ENCODE data around the gene CSF3R. TPM values are rescaled to one million over a fixed set of nuclear protein-coding genes. Genes with fewer than 3 reads are reported as not detected.

The CSF3R gene
- total RNA-seq, 1 experiment from 2014 or later, result not detected

GRCh38 chr1:36525166-36525565 is 42.5 kb upstream of the CSF3R start:
- no peak overlapping the region for H3K4me3 Mint-ChIP-seq
- H3K27me3 Mint-ChIP-seq (ENCODE audit: low read depth), result no peaks in the 10 kb centered on the region
- peaks cover 28 to 31% of the 10 kb centered on the region in 2 experiments for H3K4me1 Mint-ChIP-seq

More at GRCh38 chr1:36525166-36525565, 42.5 kb upstream of the CSF3R start:
- WGBS (ENCODE audit: extremely low coverage, insufficient read length, low lambda C conversion rate), result no CpG with 5 or more reads among the region's 10 CpGs
- H3K4ac ChIP-seq (ENCODE audit: low read depth, low read length), result no peak overlapping the region
- H2BK15ac ChIP-seq (ENCODE audit: low read depth, low read length), result no peak overlapping the region
- no peak overlapping the region for H2AFZ ChIP-seq (ENCODE audit: low read length)
- no peak overlapping the region for H3T11ph ChIP-seq (ENCODE audit: low read length)
- no peak overlapping the region for H2BK20ac ChIP-seq (ENCODE audit: low read depth, low read length, poor library complexity, severe bottlenecking)
- H3K14ac ChIP-seq (ENCODE audit: insufficient read depth, low read length), result no peak overlapping the region
- no peaks in the 10 kb centered on the region for H3K9me3 Mint-ChIP-seq
- no peak overlapping the region for H3K9ac ChIP-seq (ENCODE audit: extremely low read depth, insufficient read length, low read length)
- H2BK5ac ChIP-seq (ENCODE audit: insufficient read length, low read length), result no peak overlapping the region
- no peaks in the 10 kb centered on the region for H3K23me2 ChIP-seq (ENCODE audit: insufficient read length, low read depth, low read length, poor library complexity, severe bottlenecking)
- H3K79me1 ChIP-seq (ENCODE audit: insufficient read depth, low read depth, low read length, poor library complexity, severe bottlenecking), result no peaks in the 10 kb centered on the region
- TF ChIP-seq CTCF (conservative IDR thresholded peaks at IDR 0.05), result no peak
- H3K9me3 ChIP-seq (ENCODE audit: control insufficient read depth, low read depth, low read length), result no peaks in the 10 kb centered on the region
- H3K27ac Mint-ChIP-seq, result no peak overlapping the region
- H4K8ac ChIP-seq (replicated peaks; ENCODE audit: insufficient read length, low read depth, low read length), result no peak overlapping the region
- H2AK5ac ChIP-seq (ENCODE audit: insufficient read length, low read length), result no peak overlapping the region
- H4K91ac ChIP-seq (ENCODE audit: insufficient read length, low read depth, low read length), result no peak overlapping the region
- no peaks in the 10 kb centered on the region for H3K36me3 Mint-ChIP-seq (ENCODE audit: insufficient read depth in 1 of 3, low read depth in 3 of 3)
- H3K4me1 ChIP-seq (ENCODE audit: insufficient read depth, low read length), result peaks cover 8% of the 10 kb centered on the region; the same call in 1 of the 2 replicates
- no peaks in the 10 kb centered on the region for H4K20me1 ChIP-seq (ENCODE audit: control insufficient read depth, insufficient read depth, insufficient read length)
- no peak overlapping the region for H4K5ac ChIP-seq (ENCODE audit: insufficient read length, low read depth, low read length)
- no peaks in the 10 kb centered on the region for H3K27me3 ChIP-seq (ENCODE audit: insufficient read depth, low read length)
- H3K27ac ChIP-seq (ENCODE audit: insufficient read length, low read depth, low read length), result no peak overlapping the region
- H3K79me2 ChIP-seq (ENCODE audit: insufficient read depth, low read length), result no peaks in the 10 kb centered on the region
- DNase-seq, result no peak
- no peak overlapping the region for H3K4me2 ChIP-seq (ENCODE audit: insufficient read depth, insufficient read length, low read length)
- no peak overlapping the region for H3K18ac ChIP-seq (ENCODE audit: insufficient read length, low read depth, low read length)
- no peak overlapping the region for H2BK120ac ChIP-seq (ENCODE audit: low read depth, low read length, poor library complexity, severe bottlenecking)
- H2BK12ac ChIP-seq (ENCODE audit: insufficient read length, low read depth, low read length), result no peak overlapping the region
- no peak overlapping the region for H3K23ac ChIP-seq (ENCODE audit: insufficient read length, low read depth, low read length)
- H3K56ac ChIP-seq (ENCODE audit: insufficient read length, low read depth, low read length), result no peak overlapping the region

Data from H9 (cell line).